ENCODE results near the gene CDKN2B. TPM values are rescaled to one million over a fixed set of nuclear protein-coding genes. Genes with fewer than 3 reads are reported as not detected.
A peak's percentile ranks its signal among the peaks of the same experiment; 100 is the strongest.

Gene CDKN2B
- total and polyA plus RNA-seq, 2 of the 13 experiments (the other 11 are each of a cell fraction or from before 2014, with no cell fraction given), result 1.4 to 1.5 TPM

DNA sequence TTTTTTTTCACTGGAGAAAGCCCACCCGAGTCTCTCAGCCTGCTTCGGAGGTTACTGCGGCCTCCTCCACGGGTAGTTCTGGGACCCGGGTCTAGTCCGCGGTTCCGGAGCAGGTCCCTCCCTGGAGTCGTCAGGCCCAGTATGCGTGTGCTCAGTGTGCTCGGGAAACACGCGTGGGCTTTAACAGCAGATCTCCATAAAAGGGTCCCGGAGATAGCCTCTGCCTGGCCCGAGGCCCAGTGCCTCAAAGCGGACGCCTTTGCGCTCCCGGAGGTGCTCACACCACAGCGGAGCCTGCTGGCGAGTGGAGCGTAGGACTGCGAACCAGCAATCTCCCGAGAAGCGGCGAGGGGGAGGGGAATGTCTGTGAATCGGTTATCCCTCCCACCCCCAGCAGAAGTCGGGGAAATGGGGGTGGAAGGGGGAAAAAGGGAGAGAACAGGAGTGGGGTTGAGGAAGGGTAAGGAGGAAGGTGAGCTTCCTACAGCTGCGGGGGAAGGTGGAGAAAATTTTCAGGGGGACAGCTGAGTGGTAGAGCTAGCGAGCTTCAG, 43.6 kb downstream of the CDKN2B start (continued):
- TF ChIP-seq ZNF737 (CRISPR knock-in tag; IDR thresholded peaks at IDR 0.05; ENCODE audit: borderline replicate concordance) (no peak), MYC (CRISPR knock-in tag; IDR thresholded peaks at IDR 0.05; ENCODE audit: borderline replicate concordance) (no peak), NONO (IDR thresholded peaks at IDR 0.05) (no peak), NONO (CRISPR knock-in tag; conservative IDR thresholded peaks at IDR 0.05) (no peak), TOE1 (CRISPR knock-in tag; IDR thresholded peaks at IDR 0.05) (no peak), MTA1 (CRISPR knock-in tag; IDR thresholded peaks at IDR 0.05; ENCODE audit: borderline replicate concordance) (0 out of 2 replicates have a peak, but pooled peaks have one; percentile 28), ZNF264 (CRISPR knock-in tag; IDR thresholded peaks at IDR 0.05) (no peak), HNRNPLL (IDR thresholded peaks at IDR 0.05; ENCODE audit: low read depth, low read length, poor library complexity, severe bottlenecking) (peak; percentile 77), ZZZ3 (CRISPR knock-in tag; IDR thresholded peaks at IDR 0.05; ENCODE audit: borderline replicate concordance) (no peak)
- TF ChIP-seq, protein P1, sequence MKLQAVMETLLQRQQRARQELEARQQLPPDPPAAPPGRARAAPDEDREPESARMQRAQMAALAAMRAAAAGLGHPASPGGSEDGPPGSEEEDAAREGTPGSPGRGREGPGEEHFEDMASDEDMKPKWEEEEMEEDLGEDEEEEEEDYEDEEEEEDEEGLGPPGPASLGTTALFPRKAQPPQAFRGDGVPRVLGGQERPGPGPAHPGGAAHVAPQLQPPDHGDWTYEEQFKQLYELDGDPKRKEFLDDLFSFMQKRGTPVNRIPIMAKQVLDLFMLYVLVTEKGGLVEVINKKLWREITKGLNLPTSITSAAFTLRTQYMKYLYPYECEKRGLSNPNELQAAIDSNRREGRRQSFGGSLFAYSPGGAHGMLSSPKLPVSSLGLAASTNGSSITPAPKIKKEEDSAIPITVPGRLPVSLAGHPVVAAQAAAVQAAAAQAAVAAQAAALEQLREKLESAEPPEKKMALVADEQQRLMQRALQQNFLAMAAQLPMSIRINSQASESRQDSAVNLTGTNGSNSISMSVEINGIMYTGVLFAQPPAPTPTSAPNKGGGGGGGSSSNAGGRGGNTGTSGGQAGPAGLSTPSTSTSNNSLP (IDR thresholded peaks at IDR 0.05; ENCODE audit: low read depth, low read length), result no peak
- TF ChIP-seq, protein P2, sequence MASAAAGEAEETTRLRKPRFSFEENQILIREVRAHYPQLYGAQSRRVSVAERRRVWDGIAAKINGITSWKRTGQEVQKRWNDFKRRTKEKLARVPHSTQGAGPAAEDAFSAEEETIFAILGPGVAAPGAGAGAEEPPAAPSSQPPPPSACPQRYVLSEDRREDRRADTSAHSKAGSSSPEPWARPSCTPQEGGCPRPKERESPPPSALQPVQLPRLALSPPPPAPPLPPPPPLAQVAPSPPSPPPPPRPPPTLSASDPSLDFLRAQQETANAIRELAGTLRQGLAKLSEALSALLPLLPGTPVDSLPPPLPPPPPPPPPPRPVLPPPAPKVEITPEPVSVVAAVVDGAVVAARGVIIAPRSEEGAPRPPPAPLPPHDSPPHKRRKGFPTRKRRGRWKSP (CRISPR knock-in tag; IDR thresholded peaks at IDR 0.05), result 0 out of 2 replicates have a peak, but pooled peaks have one; percentile 23
- TF ChIP-seq, protein P3, sequence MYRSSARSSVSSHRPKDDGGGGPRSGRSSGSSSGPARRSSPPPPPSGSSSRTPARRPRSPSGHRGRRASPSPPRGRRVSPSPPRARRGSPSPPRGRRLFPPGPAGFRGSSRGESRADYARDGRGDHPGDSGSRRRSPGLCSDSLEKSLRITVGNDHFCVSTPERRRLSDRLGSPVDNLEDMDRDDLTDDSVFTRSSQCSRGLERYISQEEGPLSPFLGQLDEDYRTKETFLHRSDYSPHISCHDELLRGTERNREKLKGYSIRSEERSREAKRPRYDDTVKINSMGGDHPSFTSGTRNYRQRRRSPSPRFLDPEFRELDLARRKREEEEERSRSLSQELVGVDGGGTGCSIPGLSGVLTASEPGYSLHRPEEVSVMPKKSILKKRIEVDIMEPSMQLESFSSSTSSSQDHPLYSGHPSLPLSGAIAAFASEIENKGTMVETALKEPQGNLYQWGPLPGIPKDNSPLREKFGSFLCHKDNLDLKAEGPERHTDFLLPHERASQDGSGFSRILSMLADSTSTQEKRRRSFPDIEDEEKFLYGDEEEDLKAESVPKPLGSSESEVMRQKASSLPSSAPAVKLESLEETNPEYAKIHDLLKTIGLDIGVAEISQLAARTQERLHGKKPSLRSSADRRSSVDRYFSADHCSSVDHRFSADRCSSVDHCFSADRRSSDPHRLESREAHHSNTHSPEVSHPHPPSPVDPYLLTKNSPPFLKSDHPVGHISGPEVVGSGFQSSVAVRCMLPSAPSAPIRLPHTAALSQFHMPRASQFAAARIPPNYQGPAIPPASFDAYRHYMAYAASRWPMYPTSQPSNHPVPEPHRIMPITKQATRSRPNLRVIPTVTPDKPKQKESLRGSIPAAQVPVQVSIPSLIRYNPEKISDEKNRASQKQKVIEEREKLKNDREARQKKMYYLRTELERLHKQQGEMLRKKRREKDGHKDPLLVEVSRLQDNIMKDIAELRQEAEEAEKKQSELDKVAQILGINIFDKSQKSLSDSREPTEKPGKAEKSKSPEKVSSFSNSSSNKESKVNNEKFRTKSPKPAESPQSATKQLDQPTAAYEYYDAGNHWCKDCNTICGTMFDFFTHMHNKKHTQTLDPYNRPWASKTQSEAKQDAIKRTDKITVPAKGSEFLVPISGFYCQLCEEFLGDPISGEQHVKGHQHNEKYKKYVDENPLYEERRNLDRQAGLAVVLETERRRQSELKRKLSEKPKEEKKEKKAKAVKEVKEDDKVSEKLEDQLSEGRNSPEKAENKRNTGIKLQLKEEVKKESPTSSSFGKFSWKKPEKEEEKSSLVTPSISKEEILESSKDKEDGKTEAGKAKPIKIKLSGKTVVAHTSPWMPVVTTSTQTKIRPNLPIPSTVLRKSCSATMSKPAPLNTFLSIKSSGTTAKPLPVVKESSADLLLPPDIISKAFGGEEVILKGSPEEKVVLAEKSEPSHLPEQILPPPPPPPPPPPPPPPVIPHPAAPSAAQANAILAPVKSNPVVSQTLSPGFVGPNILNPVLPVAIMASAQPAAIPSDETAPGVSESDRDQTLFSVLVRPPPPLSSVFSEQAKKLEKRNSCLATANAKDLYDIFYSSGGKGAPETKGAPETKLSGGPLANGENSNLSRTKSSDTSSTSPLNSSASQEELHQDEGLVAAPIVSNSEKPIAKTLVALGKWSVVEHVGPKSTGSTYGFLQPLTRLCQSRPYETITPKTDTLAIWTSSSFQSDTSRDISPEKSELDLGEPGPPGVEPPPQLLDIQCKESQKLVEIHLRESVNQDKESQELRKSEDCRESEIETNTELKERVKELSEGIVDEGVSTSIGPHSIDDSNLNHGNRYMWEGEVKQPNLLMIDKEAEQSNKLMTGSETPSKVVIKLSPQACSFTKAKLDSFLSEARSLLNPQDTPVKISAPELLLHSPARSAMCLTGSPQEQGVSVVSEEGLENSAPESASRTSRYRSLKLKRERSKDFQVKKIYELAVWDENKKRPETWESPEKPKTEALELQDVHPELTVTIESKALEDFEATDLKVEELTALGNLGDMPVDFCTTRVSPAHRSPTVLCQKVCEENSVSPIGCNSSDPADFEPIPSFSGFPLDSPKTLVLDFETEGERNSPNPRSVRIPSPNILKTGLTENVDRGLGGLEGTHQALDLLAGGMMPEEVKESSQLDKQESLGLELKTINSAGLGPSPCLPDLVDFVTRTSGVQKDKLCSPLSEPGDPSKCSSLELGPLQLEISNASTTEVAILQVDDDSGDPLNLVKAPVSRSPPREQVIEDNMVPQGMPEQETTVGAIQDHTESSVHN (CRISPR knock-in tag; IDR thresholded peaks at IDR 0.05), result no peak
- TF ChIP-seq, protein P4, sequence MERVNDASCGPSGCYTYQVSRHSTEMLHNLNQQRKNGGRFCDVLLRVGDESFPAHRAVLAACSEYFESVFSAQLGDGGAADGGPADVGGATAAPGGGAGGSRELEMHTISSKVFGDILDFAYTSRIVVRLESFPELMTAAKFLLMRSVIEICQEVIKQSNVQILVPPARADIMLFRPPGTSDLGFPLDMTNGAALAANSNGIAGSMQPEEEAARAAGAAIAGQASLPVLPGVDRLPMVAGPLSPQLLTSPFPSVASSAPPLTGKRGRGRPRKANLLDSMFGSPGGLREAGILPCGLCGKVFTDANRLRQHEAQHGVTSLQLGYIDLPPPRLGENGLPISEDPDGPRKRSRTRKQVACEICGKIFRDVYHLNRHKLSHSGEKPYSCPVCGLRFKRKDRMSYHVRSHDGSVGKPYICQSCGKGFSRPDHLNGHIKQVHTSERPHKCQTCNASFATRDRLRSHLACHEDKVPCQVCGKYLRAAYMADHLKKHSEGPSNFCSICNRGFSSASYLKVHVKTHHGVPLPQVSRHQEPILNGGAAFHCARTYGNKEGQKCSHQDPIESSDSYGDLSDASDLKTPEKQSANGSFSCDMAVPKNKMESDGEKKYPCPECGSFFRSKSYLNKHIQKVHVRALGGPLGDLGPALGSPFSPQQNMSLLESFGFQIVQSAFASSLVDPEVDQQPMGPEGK (CRISPR knock-in tag; IDR thresholded peaks at IDR 0.05), result no peak
